Germinal center (tissue), 1 donor: ENCODE measurements around the gene PCDHGB3.
A peak's percentile ranks its signal among the peaks of the same experiment; 100 is the strongest.
"Not testable (repeated sequence)": the region's sequence is repeated elsewhere in the genome, so short reads cannot be mapped to it uniquely, and the experiment has no call there.

Experiments
- DNase-seq: peaks from one replicate; pipeline ENCODE4 v3.0.0; 2012; ENCODE audit warnings: mixed read lengths, low spot score

PCDHGB3 gene

DNA sequence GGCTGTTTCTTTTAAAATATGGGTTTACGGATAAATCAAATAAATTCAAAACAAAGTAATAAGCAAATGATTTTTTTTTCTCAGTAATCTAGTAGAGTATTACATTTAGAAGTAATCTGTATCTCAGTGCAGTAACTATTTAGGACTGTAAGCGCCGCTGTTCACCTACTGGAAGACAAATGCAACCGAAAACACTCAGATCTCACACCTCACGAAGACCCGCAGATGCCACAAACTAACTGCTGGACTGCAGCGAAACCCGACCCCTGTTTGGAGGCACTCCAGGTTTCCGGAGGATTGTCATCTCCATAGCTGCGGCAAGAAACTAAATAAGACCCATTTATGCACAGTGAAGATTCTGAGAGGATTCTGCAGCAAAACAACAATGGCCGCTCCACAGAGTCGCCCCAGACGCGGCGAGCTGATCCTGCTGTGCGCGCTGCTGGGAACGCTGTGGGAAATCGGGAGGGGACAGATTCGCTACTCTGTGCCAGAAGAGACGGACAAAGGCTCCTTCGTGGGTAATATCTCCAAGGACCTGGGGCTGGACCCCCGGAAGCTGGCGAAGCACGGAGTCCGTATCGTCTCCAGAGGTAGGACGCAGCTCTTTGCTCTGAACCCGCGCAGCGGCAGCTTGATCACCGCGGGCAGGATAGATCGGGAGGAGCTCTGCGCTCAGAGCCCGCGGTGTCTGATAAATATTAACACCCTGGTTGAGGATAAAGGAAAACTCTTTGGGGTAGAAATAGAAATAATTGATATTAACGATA, 22.6 kb downstream of the PCDHGB3 start, which contains the start of gene PCDHGA8:
PCDHGA8 (plus strand) TSS at position 205 of the 770 bp plus-strand sequence; CDS start at position 386, 181 bp downstream.
- DNase-seq, result peak; percentile 35

GRCh38 chr5:141393267-141393666, 23.2 kb downstream of the PCDHGB3 start:
- DNase-seq, result no peak

DNA sequence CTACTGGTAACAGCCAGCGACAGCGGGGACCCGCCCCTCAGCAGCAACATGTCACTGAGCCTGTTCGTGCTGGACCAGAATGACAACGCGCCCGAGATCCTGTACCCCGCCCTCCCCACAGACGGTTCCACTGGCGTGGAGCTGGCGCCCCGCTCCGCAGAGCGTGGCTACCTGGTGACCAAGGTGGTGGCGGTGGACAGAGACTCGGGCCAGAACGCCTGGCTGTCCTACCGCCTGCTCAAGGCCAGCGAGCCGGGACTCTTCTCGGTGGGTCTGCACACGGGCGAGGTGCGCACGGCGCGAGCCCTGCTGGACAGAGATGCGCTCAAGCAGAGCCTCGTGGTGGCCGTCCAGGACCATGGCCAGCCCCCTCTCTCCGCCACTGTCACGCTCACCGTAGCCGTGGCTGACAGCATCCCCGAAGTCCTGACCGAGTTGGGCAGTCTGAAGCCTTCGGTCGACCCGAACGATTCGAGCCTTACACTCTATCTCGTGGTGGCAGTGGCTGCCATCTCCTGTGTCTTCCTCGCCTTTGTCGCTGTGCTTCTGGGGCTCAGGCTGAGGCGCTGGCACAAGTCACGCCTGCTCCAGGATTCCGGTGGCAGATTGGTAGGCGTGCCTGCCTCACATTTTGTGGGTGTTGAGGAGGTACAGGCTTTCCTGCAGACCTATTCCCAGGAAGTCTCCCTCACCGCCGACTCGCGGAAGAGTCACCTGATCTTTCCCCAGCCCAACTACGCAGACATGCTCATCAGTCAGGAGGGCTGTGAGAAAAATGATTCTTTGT, 24.6 kb downstream of the PCDHGB3 start:
- not testable (repeated sequence) for DNase-seq

DNA sequence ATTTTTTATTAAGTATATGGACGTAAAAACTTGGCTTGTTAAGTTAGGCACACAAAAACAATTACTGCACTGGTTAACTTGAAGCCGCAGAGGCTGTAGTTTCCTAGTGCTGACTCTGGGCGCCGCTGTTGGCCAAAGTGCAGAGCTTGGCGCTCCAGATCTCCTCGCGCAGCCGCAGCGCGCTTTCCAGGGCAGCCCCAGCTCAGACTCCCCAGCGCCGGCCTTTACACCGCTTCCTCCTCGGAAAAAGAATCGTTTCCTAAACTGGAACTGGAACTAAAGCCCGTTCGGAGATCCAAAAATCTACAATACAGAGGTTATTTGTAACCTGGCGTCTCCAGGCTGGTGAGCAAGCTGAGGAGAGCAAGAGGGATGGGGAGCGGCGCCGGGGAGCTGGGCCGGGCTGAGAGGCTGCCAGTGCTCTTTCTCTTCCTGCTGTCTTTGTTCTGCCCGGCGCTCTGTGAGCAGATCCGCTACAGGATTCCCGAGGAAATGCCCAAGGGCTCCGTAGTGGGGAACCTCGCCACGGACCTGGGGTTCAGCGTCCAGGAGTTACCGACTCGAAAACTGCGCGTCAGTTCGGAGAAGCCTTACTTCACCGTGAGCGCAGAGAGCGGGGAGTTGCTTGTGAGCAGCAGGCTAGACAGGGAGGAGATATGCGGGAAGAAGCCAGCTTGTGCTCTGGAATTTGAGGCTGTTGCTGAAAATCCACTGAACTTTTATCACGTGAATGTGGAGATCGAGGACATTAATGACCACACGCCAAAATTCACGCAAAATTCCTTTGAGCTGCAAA, 27.9 kb downstream of the PCDHGB3 start, which contains the start of gene PCDHGB5:
PCDHGB5 (plus strand) TSS at position 192 of the 796 bp plus-strand sequence; CDS start at position 373, 181 bp downstream.
- peak; percentile 50 for DNase-seq

GRCh38 chr5:141398608-141399007, 28.6 kb downstream of the PCDHGB3 start:
- no peak for DNase-seq

GRCh38 chr5:141399555-141400258, 29.7 kb downstream of the PCDHGB3 start:
- no peak for DNase-seq

DNA sequence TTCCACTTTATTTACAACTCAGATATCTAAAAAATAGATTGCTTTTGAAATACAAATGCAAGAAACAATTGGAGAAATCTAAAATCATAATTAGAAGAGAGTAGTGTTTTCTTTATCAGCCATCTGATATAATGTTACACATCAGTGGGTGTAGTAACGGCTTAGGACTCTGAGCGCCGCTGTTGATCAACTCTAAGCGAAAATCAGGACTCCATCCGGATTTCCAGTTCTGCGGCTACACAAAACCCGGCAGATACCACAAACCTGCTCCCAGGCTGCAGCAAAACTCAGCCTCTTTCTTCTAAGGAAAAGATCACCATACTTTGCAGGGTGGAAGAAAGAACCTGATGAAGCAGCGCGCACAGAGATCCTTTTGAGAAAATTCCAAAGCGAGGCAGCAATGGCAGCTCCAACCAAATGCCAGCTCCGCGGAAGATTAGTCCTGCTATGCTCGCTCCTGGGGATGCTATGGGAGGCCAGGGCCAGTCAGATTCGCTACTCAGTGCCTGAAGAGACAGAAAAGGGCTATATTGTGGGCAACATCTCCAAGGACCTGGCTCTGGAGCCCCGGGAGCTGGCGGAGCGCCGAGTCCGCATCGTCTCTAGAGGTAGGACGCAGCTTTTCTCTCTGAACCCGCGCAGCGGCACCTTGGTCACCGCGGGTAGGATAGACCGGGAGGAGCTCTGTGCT, 32.7 kb downstream of the PCDHGB3 start, which contains the start of gene PCDHGA9:
PCDHGA9 (plus strand) TSS at position 226 of the 691 bp plus-strand sequence; CDS start at position 401, 175 bp downstream.
- DNase-seq, result peak; percentile 67

GRCh38 chr5:141403387-141403786, 33.3 kb downstream of the PCDHGB3 start:
- no peak for DNase-seq

GRCh38 chr5:141407790-141408505, 37.9 kb downstream of the PCDHGB3 start, which contains the start of gene PCDHGB6:
Gene PCDHGB6, plus strand, starts transcription at chr5:141408021. Its CDS starts 182 bp downstream, at chr5:141408203.
- DNase-seq, result peak; percentile 53

DNA sequence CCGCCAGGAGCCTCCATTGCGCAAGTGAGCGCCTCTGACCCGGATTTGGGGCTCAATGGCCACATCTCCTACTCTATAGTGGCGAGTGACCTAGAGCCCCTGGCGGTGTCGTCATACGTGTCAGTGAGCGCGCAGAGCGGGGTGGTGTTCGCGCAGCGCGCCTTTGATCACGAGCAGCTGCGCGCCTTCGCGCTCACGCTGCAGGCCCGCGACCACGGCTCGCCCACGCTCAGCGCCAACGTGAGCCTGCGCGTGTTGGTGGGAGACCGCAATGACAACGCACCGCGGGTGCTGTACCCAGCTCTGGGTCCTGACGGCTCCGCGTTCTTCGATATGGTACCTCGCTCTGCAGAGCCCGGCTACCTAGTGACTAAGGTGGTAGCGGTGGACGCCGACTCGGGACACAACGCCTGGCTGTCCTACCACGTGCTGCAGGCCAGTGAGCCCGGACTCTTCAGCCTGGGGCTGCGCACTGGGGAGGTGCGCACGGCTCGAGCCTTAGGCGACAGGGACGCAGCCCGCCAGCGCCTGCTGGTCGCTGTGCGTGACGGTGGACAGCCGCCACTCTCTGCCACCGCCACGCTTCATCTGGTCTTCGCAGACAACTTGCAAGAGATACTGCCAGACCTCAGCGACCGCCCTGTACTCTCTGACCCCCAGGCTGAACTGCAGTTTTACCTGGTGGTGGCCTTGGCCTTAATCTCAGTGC, 39.7 kb downstream of the PCDHGB3 start:
- DNase-seq, result no peak

- no peak for DNase-seq
Measured at GRCh38 chr5:141411575-141411974, 41.5 kb downstream of the PCDHGB3 start.

- peak; percentile 71 for DNase-seq
Measured at GRCh38 chr5:141412854-141413539, 43.0 kb downstream of the PCDHGB3 start, which contains the start of gene PCDHGA10. Gene PCDHGA10, plus strand, starts transcription at chr5:141412987. Its CDS starts 189 bp downstream, at chr5:141413176.

DNA sequence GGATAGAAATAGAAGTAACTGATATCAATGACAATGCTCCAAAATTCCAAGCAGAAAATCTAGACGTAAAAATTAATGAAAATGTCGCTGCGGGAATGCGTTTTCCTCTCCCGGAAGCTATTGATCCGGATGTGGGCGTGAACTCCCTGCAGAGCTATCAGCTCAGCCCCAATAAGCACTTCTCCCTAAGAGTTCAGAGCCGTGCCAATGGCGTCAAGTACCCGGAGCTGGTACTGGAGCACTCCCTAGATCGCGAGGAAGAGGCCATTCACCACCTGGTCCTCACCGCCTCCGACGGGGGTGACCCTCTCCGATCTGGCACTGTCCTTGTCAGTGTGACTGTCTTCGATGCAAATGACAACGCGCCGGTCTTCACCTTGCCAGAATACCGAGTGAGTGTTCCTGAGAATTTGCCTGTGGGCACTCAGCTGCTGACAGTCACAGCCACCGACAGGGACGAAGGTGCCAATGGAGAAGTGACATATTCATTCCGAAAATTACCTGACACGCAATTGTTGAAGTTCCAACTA, 43.6 kb downstream of the PCDHGB3 start:
- DNase-seq, result no peak

GRCh38 chr5:141414548-141415274, 44.7 kb downstream of the PCDHGB3 start:
- DNase-seq, result not testable (repeated sequence)

GRCh38 chr5:141415275-141415618, 45.2 kb downstream of the PCDHGB3 start:
- not testable (repeated sequence) for DNase-seq

DNA sequence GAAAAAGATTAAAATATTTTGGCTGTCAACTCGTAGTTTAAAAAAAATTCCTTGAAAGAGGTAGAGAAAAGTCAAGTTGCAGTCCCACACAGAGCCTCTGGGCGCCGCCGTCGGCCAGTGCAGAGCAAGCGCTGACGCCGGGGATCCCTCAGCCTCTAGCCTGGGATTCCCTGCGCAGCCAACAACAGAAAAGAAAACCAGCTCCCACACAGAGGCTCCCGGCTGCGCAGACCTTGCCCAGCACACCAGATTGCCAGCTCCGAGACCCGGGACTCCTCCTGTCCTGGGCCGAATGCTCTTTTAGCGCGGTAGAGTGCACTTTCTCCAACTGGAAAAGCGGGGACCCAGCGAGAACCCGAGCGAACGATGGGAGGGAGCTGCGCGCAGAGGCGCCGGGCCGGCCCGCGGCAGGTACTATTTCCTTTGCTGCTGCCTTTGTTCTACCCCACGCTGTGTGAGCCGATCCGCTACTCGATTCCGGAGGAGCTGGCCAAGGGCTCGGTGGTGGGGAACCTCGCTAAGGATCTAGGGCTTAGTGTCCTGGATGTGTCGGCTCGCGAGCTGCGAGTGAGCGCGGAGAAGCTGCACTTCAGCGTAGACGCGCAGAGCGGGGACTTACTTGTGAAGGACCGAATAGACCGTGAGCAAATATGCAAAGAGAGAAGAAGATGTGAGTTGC, 47.6 kb downstream of the PCDHGB3 start, which contains the start of gene PCDHGB7:
PCDHGB7 (plus strand) TSS at position 184 of the 679 bp plus-strand sequence; CDS start at position 367, 183 bp downstream.
- peak; percentile 57 for DNase-seq
